Activated gamma-delta T cell treated with anti-CD3 and anti-CD28 coated beads, Interleukin-2, amount 50 U/mL, for 16 hours (primary cell): Measurements from ENCODE around the gene DNMT3A.
A peak's percentile ranks its signal among the peaks of the same experiment; 100 is the strongest.

ENCODE experiments used
- DNase-seq: peaks from one replicate; pipeline ENCODE4 v3.0.0-alpha.2; 2020; ENCODE audit warnings: low read depth

DNMT3A gene

DNA sequence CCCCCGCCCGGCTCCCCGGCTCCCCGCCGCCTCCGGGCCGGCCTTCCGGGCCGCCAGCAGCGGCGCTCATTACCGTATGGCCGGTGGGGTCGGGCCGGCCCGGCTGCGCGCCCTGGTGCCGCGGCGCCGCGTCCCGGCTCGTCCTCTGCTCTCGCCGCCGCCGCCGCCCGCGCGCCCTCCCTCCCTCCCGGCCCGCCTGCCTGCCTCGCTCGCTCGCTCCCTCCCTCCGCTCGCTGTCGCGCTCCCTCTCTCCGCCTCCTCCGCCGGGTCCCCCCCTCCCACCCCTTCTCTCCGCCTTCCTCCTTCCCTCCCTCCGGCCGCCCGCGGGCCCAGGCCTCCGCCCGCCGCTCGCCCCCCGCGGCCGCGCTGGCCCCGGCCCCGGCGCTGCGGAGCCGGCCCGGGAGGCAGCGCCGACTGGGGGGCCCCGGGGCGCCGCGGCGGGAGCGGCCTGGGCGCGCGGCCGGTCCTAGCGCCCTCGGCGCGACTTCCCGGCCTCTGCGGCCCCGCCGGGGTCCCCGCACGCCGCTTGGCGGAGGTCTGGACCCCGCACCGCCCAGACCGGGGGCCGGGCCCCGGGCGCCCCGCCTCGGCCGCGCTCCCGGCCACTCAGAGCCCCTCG lies at the start of gene DNMT3A:
Gene DNMT3A, minus strand, starts transcription at position 173 of the 619 bp plus-strand sequence. CDS start 27,941 bp downstream, outside the sequence.
- no peak for DNase-seq

DNA sequence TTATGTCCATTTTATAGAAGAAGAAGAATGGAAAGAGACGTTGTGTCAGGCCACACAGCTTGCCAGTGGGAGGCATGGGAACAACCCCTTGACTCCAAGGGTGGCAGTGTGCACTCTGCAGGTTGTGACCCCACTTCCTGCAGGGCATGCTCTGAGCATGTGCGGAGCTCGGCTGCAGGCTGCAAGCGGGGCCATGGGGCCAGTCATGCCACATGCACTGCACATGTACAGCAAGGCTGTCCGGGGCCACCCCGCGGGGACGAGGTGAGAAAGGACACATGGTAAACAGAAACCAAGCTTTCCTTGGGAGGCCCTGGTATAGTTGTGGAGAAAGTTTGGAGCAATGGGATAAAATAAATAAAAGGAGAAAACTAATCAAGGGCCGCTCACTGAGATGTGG lies 47.4 kb upstream of the DNMT3A start:
- DNase-seq, result no peak

DNA sequence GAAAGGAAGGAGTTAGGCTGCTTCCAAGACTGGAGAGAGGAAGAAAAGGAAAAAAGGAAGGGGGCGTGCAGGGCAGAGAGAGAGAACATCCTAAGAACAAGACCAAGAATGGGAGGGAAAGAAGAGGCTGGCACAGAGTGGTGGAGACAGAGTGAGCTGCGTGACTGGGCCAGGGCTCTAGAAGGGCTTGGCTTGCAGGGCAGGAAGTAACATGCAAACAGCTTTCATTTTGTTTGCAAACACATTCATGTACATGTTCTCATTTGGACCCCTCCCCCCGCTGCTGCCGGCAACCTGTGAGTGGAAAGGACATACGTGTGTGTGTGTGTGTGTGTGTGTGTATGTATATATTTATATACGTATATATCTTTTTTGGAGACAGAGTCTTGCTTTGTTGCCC lies 46.8 kb upstream of the DNMT3A start:
- no peak for DNase-seq

DNA sequence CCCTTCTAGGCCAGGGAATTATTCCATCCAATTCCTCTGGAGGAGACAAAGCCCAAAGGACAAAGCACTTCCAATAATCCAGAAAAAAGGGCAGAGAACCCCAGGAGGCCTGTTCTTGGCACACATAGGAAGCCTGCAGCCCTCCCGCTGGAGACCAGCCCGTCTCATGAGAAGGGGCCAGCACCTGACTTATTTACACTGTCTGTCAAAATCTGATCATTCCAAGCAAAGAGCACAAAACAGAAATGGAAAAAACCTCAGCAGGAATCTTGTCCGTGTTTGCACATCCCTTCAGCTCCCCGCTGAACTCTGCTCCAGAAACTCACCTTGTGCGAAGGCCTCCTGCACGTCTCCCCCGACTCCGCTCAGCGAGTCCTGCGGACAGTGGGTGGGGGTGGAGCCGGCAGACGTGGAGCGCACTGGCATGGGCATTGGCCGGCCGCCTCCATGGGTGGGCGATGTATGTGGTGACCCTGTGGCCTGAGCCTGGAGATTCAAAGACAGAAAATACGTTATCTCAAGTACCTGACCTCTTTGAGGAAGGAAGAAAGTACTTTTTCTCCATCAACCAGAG lies 46.2 kb upstream of the DNMT3A start:
- no peak for DNase-seq

DNA sequence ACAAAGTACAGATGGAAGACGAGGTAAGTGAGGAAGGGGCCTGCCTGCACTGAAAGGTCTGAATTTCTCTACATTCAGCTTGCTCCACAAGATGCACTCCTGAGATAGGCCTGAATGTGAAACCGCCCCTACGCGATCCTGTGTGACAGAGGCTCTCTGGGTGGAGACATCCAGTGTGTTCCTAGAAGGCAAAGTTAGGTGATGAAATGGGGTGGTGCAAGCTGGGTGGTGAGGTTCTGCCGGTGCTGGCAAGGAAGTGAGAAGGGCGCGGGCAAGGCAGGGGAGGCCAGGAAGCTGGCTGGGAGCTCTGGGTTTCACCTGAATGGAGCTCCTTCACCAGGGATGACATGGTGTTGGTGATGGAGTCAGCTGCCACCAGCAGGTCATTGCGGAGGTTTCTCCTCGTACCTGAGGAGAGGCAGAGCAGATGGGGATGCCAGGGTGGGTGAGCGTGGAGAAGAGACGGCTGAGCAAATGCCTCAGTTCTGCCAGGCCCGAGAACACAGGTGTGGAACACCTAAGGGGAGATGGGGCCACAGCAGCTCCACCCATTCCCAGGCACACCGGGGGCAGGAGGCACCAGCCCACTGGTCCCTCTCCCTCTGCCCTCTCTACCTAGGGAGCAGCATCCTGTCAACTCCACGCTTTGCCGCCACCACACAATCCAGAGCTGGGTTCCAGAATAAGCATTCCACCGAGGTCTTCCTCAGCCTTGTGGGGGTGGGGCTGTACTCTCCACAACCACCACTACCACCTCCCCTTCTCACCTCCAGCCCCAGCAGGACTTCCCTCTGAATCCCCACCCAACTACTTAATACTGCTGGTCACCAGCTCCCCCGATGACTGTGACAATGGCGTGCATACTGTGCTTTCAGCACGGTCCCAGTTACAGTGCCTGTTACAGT lies 45.5 kb upstream of the DNMT3A start:
- DNase-seq, result no peak

DNA sequence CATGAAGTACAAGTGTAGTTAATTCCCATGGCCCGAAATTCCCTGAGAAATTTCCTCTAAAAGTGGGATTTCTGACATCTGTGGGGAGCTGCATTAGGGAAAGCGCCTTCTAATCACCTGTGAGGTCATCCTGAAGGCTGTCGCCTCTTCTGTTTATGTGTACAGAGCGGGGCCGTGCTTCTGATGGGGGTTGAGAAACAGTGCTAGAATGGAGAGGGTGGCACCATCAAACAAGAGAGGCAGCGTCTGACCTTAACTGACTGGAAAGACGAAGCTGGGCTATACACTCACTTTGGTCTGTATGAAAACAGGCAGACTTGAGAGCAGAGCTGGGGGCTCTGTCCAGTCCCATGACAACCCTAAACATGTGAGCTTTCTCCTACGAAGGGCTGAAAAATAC lies 44.2 kb upstream of the DNMT3A start:
- no peak for DNase-seq

DNA sequence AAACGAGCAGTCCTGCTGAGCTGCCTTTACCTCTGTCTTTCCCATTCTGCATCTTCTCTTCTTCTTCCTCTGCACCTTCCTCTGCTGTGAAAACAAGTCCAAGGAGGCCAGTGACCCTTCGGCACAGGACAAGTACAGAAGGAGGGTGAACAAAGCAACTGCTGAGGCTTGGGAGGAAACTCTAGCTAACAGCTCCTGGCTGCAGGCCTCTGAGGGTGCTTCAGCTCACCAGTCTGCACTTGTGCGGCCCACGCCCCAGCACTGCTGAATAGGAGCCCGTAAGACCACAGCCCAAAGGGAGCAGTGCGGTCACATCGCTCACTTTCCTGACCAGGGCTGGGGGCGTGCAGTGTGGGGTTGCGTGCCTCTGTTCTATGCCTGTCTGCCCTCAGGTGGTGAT lies 42.1 kb upstream of the DNMT3A start:
- DNase-seq, result no peak

DNA sequence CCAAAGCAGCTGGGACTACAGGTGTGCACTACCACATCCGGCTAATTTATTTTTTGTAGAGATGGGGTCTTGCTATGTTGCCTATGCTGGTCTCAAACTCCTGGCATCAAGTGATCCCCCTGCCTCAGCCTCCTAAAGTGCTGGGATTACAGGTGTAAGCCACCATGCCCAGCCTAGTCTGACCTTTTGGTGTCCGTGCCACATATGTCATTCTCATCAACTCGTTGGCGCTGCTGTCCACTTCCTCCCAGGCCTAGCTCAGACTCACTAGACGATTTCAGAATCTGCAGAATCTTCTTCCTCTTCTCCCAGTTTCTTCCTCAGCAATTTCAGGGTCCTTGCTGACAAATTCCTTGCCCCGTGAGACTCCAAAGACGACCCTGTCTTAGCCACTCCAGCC lies 39.8 kb upstream of the DNMT3A start:
- DNase-seq, result no peak

DNA sequence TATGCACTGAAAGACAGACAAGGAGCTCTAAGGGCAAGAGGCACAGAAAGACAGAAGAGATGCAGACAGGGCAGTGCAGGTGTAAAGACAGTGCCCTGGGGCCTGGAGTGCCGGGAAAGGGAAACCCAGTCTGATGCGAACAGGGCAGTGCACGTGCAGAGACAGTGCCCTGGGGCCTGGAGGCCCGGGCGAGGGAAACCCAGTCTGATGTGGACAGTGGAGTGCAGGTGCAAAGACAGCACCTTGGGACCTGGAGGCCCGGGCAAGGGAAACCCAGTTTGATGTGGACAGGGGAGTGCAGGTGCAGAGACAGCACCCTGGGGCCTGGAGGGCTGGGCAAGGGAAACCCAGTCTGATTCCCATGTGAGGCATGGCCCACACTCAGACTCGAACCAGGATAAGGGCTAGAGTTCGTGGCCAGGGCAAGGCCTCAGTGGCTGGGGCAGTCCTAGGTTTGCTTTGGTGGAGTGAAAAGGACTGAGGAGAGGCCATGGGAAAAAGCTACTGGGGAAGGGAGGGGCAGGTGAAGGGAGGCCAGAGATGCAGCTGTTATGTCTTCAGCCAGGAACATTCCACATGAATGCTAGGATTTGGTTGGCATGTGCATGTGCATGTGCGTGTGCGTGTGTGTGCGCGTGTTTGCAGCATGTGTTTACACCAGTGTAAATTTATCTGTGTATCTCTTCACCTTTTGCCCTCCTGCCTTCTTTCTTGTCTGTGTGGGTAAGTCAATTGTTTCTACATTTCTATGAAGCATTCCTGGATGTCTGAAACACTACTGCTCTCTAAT lies 39.1 kb upstream of the DNMT3A start:
- no peak for DNase-seq

DNA sequence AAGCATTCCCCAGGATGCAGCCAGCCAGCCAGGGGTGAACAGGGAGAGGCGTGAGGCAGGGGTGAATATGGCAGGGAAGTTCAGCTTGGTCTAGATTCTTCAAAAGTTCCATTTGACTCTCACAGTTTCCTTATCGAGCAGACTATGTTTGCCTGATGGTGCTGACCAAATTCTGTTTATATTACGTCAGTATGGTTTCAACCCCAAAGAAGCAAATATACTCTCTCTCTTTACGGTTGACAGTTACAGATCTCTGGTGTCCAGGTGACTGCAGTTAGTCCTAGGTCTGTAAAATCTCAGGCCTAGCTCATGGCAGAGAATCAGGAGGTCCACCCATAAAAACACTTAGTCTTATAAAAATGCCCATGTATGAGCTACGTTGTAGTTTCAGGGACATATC lies 38.3 kb upstream of the DNMT3A start:
- DNase-seq, result no peak

DNA sequence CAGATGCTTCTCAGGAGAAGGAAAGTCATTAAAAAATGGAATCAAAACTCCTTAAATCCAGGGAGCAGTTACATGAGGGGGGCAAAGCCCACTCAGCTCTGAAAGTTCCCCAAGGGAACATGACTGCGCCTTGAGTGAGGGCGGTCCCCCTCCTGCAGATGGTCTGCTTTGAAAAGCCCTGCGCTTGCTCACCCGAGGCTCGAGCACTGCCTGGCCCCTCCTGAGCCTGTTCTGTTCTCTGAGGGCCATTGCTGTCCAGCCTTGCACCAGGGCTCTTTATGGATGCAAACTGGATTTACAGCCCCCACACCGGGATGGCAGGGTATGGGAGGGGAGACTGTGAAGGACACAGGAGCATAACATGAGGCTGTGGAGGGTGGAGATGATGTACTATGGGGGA lies 37.8 kb upstream of the DNMT3A start:
- DNase-seq, result no peak

DNA sequence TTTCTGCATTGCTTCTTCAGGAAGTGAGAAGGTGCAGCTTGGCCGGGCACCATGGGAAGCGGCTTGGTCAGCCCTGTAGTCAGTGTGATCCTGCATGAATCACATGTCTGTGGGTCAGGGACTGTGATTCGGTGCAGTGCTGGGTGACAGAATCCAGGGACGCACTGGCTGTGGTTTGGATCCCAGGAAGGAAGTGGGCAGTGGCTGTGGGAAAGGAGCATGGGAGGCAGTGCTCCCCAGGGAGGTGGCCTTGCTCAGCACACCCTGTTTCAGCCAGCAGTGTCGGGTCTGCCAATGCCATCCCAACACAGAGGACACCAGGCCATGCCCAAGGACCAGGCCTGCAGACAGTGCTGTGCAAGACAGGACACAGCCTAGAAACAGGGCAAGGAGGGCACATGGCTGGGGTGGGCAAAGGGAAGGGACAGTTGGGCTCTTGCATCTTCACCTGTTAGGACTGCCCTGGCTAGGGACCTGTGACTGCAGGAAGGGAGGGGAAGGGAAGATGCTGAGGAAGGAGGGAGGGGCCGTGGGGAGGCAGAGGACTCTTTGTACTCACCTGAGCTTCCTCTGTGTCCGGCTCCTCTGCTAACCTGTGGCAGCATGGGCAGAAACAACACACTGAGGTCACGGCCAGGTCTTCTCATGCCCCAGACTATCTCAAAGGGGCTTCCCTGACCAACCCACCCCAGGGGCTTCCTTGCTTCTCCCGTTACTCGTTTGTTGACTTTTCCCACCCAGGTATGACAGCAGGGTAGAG lies 37.2 kb upstream of the DNMT3A start:
- DNase-seq, result no peak

DNA sequence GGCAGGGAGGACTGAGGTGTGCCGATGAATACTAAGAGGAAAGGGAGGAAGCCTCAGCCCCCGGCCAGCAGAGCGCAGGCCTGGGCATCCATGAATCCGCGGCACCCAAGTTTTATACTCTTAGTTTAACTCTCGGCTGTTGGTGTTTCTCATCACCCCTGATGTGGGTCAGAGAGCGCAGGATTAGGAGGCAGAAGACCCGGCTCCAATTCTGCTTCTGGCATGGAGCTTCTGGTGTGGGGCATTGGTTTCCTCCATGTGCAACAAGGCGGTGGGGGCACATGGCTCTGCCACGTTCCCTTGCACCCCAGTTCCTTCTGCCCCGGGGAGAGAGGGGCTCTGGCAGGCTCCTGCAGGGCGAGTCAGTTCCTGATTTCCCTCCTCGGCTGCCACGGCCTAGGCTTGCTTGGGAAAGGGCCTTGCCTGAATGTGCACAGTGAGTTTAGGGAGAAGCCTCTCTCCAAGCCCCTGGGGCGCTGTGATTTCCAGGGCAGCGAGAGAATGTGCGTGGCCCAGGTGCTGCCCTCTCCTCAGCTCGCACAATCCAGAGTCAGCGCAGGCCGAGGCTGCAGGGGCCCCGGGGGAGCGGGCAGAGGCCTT lies 36.2 kb upstream of the DNMT3A start:
- no peak for DNase-seq

DNA sequence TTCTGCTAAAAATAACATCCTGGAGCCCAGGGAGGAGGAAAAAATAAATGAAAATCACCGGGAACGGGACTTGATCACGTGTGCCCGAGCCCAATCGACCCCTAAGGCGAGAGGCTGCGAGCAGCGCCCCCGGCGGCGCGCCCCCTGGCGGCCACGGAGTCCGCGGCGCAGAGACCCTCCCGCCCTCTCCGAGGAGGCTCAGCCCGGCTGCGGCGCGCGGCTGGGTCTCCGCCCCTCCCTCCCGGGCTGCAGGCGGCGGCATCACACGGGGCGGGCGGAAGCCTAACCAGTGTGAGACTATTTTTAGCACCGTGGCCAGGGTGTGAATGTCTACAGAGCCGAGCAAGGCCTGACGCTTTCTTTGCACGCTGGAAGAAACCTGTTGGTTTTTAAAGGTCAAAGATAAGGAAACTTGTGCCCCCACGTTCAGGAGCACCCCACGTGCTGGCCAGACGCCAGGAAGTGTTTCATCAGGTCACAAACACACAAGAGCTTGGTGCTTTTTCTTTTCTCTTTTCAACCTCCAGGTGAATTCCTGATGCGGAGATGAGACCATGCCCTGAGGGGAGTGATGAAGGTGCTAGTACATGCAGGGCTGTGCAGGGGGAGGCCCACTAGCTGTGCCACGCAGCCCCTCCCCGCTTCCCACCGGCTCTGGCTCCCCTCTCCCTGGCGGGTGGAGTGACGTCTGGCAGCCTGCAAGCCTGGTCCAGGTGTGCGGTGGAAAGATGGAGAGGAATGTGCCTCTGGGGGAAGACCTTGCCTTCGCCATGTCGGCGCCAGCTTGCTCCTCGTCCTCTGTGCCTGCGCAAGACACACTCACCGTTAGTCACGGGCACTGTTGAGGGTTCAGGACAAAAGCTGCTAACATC lies 35.3 kb upstream of the DNMT3A start:
- DNase-seq, result peak; percentile 93

DNA sequence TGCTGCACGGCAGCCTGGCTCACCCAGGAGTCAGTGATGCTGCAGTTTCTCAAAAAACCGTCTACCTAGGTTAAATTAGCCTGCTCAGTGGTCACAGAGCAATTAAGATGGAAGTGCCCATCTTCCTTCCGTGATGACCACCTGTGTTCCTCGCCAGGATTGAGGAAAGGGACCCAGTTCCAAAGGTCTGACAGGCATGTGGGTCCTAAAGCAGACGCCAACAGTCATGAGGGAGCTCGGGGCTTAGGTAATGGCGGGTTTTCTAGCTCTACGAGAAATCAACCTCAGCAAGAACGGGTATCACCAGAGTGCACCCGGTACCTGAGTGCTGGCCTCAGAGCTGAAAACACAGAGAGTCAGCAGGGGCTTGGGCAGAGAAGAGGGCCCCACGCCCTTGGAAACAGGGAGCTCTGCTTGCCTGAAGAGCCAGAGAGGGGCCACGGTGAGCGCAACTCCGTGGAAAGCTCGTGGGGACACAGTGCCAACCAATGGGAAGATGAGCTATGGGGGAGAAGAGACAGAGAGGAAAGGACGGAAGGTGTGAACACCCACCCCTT lies 34.3 kb upstream of the DNMT3A start:
- no peak for DNase-seq

DNA sequence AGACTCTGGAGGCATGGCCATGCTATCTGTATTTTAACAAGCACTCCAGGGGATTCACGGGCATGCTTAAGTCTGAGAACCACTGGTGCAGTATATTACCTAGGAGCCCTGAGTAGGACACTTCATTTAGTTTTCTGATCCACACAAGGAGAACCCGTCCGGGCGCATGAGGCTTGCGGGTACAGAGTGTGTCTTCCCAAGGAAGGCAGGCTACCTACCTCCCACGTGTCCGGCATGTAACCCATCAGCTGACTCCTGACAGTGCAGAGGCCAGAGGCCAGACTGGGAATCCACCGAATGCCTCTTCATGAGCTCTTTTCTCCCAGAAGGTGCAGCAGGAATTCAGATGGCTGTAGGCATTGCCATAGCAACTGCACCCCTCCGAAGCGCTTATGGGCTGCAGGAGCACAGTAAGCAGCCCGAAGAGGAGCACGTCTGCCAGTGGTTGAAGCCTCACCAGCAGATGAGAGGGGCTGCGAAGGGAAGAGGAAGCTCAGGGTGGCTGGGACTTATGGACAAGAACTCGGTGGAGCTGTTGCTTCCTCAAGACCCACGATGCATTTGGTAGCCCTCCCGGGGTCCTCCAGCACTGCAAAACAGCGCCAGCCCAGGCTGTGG lies 33.8 kb upstream of the DNMT3A start:
- no peak for DNase-seq

DNA sequence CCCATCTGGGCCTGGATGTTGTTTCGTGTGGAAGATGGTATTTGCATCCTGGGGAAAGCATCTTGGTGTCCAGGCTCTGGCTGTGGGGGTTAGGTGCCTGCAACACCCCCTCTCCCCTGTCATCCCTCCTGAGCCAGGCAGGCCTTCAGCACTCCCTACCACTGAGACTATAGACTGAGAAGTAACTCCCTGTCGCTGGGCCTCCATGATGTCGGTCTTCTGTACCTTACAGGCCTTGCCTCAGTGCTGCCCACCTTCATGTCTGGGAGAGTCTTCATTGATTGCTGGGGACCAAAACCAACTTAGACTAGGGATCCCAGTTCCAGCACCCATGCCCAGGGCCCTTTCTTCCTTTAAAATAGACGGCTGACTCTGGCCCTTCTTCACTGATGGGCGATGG lies 33.1 kb upstream of the DNMT3A start:
- DNase-seq, result no peak

DNA sequence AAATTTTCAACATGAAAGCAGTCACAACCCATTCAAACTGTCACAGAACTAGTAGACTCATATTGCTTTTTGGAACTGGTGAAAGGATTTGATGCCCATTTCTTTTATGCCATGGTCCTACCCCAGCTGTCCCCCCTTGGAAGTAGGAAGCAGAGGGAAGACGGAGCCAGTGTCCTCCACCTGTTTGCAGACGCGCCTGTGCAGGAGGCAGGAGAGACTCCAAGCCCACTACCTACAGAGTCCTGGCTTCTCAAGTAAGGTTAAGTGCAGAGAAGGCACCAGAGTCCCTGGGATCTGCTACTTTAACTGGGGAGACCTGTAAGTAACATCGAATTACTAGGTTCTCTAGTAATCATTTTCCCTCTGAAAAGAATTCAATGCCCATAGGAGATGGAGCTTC lies 32.7 kb upstream of the DNMT3A start:
- DNase-seq, result no peak

DNA sequence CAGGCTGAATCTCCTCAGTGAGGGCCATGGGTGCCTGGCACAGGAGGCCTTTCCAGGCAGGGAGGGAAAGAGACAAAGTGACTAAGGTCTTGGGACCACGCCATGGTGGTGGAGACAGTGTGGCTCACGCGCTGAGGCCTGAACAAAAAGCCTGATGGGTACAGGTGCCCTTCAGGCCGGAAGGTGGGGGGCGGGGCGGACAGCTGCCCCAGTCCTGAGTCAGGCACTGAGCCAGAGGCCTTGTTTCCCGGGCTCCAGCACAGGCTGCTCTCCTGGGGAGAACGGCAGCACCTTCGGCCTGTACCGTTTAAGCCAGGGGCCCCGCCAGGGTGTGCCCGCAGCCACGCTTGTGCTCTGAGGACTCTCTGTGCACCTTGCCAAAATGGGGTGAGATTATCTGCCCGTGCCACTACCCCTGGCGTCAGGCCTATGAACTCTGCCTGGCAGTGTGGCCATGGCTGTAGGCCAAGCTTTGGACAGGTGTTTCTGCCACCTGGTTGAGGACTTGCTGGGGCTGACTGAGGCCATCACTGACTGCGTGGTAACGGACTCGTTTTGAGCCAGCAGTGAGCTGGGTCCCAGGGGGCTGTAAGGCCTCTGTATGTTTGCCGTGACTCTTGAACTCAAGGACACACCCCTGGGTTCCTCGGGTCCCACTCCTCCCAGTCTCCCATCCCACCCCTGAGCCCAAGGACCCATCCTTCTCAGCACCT lies 31.7 kb upstream of the DNMT3A start:
- no peak for DNase-seq
